K562 (cell line): ENCODE results near the gene RNU6-7. TPM values are rescaled to one million over a fixed set of nuclear protein-coding genes. Genes with fewer than 3 reads are reported as not detected.

Experiments
- CHD1 ChIP-seq: fragments of 200-600 bp; sonication (generic); IDR thresholded peaks from one replicate; pipeline ENCODE4 v1.6.1; 2012; ENCODE audit warnings: mild to moderate bottlenecking, moderate library complexity, low read length, inconsistent platforms
- DEAF1 ChIP-seq: fragments of 450-650 bp; formaldehyde crosslinking; IDR thresholded peaks from 2 replicates; pipeline ENCODE4 v1.4.0; 2020; ENCODE audit warnings: mild to moderate bottlenecking, moderate library complexity
- E2F1 ChIP-seq: sonication (generic); formaldehyde crosslinking; IDR thresholded peaks from 2 replicates; pipeline ENCODE4 v1.8.1; 2023; ENCODE audit warnings: mild to moderate bottlenecking, missing genetic modification reagents, moderate library complexity
- FOXA3 ChIP-seq, 2 experiments: fragments of 450-650 bp in 1 of 2; sonication (generic) in 1 of 2; formaldehyde crosslinking; IDR thresholded peaks in 1 of 2; conservative IDR thresholded peaks in 1 of 2; 2 replicates each; pipeline versions ENCODE4 v1.4.0 to v1.8.0; 2020 to 2022; ENCODE audit warnings: mild to moderate bottlenecking in 2 of 2, missing genetic modification reagents in 1 of 2
- MGA ChIP-seq: fragments of 450-650 bp; IDR thresholded peaks from 2 replicates; pipeline ENCODE4 v1.6.1; 2016; ENCODE audit warnings: mild to moderate bottlenecking, moderate library complexity
- PBX2 ChIP-seq, 2 experiments: IDR thresholded peaks in 1 of 2; conservative IDR thresholded peaks in 1 of 2; 2 replicates each; pipeline ENCODE4 v1.6.1; 2016; ENCODE audit warnings: low read depth in 2 of 2, mild to moderate bottlenecking in 1 of 2, missing compliant biosample characterization in 1 of 2, missing genetic modification characterization in 1 of 2, moderate library complexity in 1 of 2
- PCBP2 ChIP-seq: fragments of 200-400 bp; formaldehyde crosslinking; IDR thresholded peaks from 2 replicates; pipeline ENCODE4 v1.6.1; 2018; ENCODE audit warnings: low read length, low read depth, mild to moderate bottlenecking, moderate library complexity; ENCODE audit not compliant: poor library complexity, severe bottlenecking
- SPI1 ChIP-seq: IDR thresholded peaks from 2 replicates; pipeline ENCODE4 v1.6.1; 2011; ENCODE audit warnings: low read depth, low read length, control low read depth, borderline replicate concordance
- polyA plus RNA-seq, 8 experiments: library from polyadenylated mRNA; depleted of rRNA in 4 of 8; stranded (reverse) in 5 of 8; unstranded in 3 of 8; fragments of >200 nt; fragmentation: Nextera tagmentation in 2 of 8; fragmentation: Illumina TruSeq in 1 of 8; extraction: Ambion mirVana in 2 of 8; extraction: Trizol in 1 of 8; gene quantifications; 2 replicates each; pipeline versions ENCODE4 v1.2.1 to v1.2.3, GENCODE V29; 2011 to 2014; ENCODE audit warnings: inconsistent platforms in 1 of 8, missing spikeins in 1 of 8
- total RNA-seq, 7 experiments: library from RNA; depleted of rRNA in 6 of 7; stranded (reverse); fragments of >200 nt in 6 of 7; fragmentation: Illumina TruSeq in 2 of 7; extraction: Trizol in 2 of 7; gene quantifications; 2 replicates each; pipeline versions ENCODE4 v1.2.1 to v1.2.3, GENCODE V29; 2011 to 2021; ENCODE audit warnings: low replicate concordance in 1 of 7

RNU6-7 gene
- total and polyA plus RNA-seq, 9 of the 15 experiments (the other 6 are each of a cell fraction or from before 2014, with no cell fraction given) = not detected

GRCh38 chr14:32224737-32225377 lies 23.0 kb downstream of the RNU6-7 start (continued):
- no peak for TF ChIP-seq DEAF1 (CRISPR knock-in tag)
- TF ChIP-seq E2F1 (CRISPR knock-in tag) = no peak
- no peak for TF ChIP-seq PBX2 (CRISPR knock-in tag; IDR thresholded peaks at IDR 0.05; ENCODE audit: low read depth)
- no peak for TF ChIP-seq PBX2 (tag; conservative IDR thresholded peaks at IDR 0.05; ENCODE audit: low read depth)
- no peak for TF ChIP-seq SPI1
- no peak for TF ChIP-seq MGA
- no peak for TF ChIP-seq PCBP2
- no peak for TF ChIP-seq FOXA3 (CRISPR knock-in tag; conservative IDR thresholded peaks at IDR 0.05 in 1 of 2, IDR thresholded peaks at IDR 0.05 in 1 of 2)
- TF ChIP-seq CHD1 = no peak
